HEK293 (cell line): ENCODE measurements around the gene CHID1.

Source experiments
- CTCF ChIA-PET: fragments of 350-600 bp; formaldehyde crosslinking; extraction: SDS; loops from one replicate; lab custom pipeline; 2021; ENCODE audit warnings: antibody characterized with exemption; lab: Yijun Ruan, JAX
- POLR2A ChIA-PET: fragments of 300-600 bp; formaldehyde crosslinking; extraction: SDS; loops from one replicate; lab custom pipeline; 2020; ENCODE audit warnings: antibody characterized with exemption, inconsistent platforms; lab: Yijun Ruan, JAX
- H3K27ac ChIP-seq: fragments of 200-500 bp; sonication (Bioruptor generic); 2 replicates; pipeline ENCODE4 v1.5.1; 2014; ENCODE audit warnings: low read depth, low read length, control low read depth, inconsistent platforms; ENCODE audit errors: extremely low read depth
- H3K36me3 ChIP-seq, 2 experiments: fragments of 200-500 bp in 1 of 2; sonication (Bioruptor generic) in 1 of 2; 1 replicate in 1 of 2; 2 replicates in 1 of 2; pipeline ENCODE4 v1.5.1; 2014 to 2017; ENCODE audit warnings: inconsistent platforms in 2 of 2, low read length in 2 of 2; ENCODE audit not compliant: control insufficient read depth in 2 of 2, insufficient read depth in 1 of 2
- H3K4me1 ChIP-seq: fragments of 200-500 bp; sonication (Bioruptor generic); 2 replicates; pipeline ENCODE4 v1.5.1; 2014; ENCODE audit warnings: mild to moderate bottlenecking, low read length, inconsistent platforms; ENCODE audit not compliant: control insufficient read depth, insufficient read depth
- H3K4me3 ChIP-seq: 2 replicates; pipeline ENCODE4 v1.5.1; 2011; ENCODE audit warnings: low read depth, mild to moderate bottlenecking, control low read depth, low read length, moderate library complexity
- H3K9me3 ChIP-seq: fragments of 200-500 bp; sonication (Bioruptor generic); 2 replicates; pipeline ENCODE4 v1.5.1; 2014; ENCODE audit warnings: low read depth, low read length, inconsistent platforms; ENCODE audit not compliant: control insufficient read depth, insufficient read depth
- KLF10 ChIP-seq: fragments of 450-650 bp; IDR thresholded peaks from 2 replicates; pipeline ENCODE4 v1.5.1; 2018; ENCODE audit warnings: missing biosample characterization, mild to moderate bottlenecking, missing genetic modification characterization
- KLF7 ChIP-seq: fragments of 450-650 bp; formaldehyde crosslinking; IDR thresholded peaks from 2 replicates; pipeline ENCODE4 v1.5.1; 2016; ENCODE audit warnings: missing biosample characterization, missing genetic modification characterization, borderline replicate concordance
- MEIS1 ChIP-seq: sonication (generic); formaldehyde crosslinking; IDR thresholded peaks from 2 replicates; pipeline ENCODE4 v1.8.1; 2022; ENCODE audit warnings: missing genetic modification reagents, mild to moderate bottlenecking, borderline replicate concordance
- TCF7L2 ChIP-seq: IDR thresholded peaks from 2 replicates; pipeline ENCODE4 v1.6.1; 2011; ENCODE audit warnings: low read depth, mild to moderate bottlenecking, inconsistent platforms, low read length, moderate library complexity, borderline replicate concordance
- YY2 ChIP-seq: fragments of 450-650 bp; formaldehyde crosslinking; IDR thresholded peaks from 2 replicates; pipeline ENCODE4 v1.5.1; 2016; ENCODE audit warnings: missing biosample characterization, missing genetic modification characterization
- ZNF10 ChIP-seq: fragments of 450-650 bp; formaldehyde crosslinking; IDR thresholded peaks from 2 replicates; pipeline ENCODE4 v1.5.1; 2017; ENCODE audit warnings: missing biosample characterization, missing genetic modification characterization
- ZNF155 ChIP-seq: fragments of 450-650 bp; formaldehyde crosslinking; IDR thresholded peaks from 2 replicates; pipeline ENCODE4 v1.5.1; 2016; ENCODE audit warnings: missing biosample characterization, missing genetic modification characterization
- ZNF214 ChIP-seq: fragments of 450-650 bp; formaldehyde crosslinking; IDR thresholded peaks from 2 replicates; pipeline ENCODE4 v1.5.1; 2017; ENCODE audit warnings: missing biosample characterization, mild to moderate bottlenecking, missing genetic modification characterization, borderline replicate concordance
- ZNF223 ChIP-seq: fragments of 450-650 bp; formaldehyde crosslinking; IDR thresholded peaks from 2 replicates; pipeline ENCODE4 v1.5.1; 2016; ENCODE audit warnings: missing biosample characterization, missing genetic modification characterization
- ZNF26 ChIP-seq: fragments of 450-650 bp; formaldehyde crosslinking; IDR thresholded peaks from 2 replicates; pipeline ENCODE4 v1.5.1; 2016; ENCODE audit warnings: missing biosample characterization, missing genetic modification characterization
- ZNF350 ChIP-seq: fragments of 450-650 bp; formaldehyde crosslinking; IDR thresholded peaks from 2 replicates; pipeline ENCODE4 v1.5.0; 2017; ENCODE audit warnings: missing biosample characterization, mild to moderate bottlenecking, missing genetic modification characterization
- ZNF366 ChIP-seq: fragments of 450-650 bp; formaldehyde crosslinking; conservative IDR thresholded peaks from 2 replicates; pipeline ENCODE4 v1.5.1; 2016; ENCODE audit warnings: missing biosample characterization, missing genetic modification characterization
- ZNF416 ChIP-seq: fragments of 450-650 bp; formaldehyde crosslinking; IDR thresholded peaks from 2 replicates; pipeline ENCODE4 v1.5.1; 2016; ENCODE audit warnings: missing biosample characterization, missing genetic modification characterization
- ZNF433 ChIP-seq: fragments of 450-650 bp; formaldehyde crosslinking; IDR thresholded peaks from 2 replicates; pipeline ENCODE4 v1.5.1; 2016; ENCODE audit warnings: missing biosample characterization, missing genetic modification characterization, low read depth
- ZNF600 ChIP-seq: fragments of 450-650 bp; formaldehyde crosslinking; IDR thresholded peaks from 2 replicates; pipeline ENCODE4 v1.5.1; 2016; ENCODE audit warnings: missing biosample characterization, missing genetic modification characterization
- ZNF701 ChIP-seq: fragments of 450-650 bp; formaldehyde crosslinking; IDR thresholded peaks from 2 replicates; pipeline ENCODE4 v1.5.1; 2016; ENCODE audit warnings: missing biosample characterization, missing genetic modification characterization
- ZNF830 ChIP-seq: fragments of 450-650 bp; IDR thresholded peaks from 2 replicates; pipeline ENCODE4 v1.5.0; 2018; ENCODE audit warnings: missing biosample characterization, missing genetic modification characterization, low read depth, mild to moderate bottlenecking, moderate library complexity
- TF ChIP-seq, protein P1 (sequence below): fragments of 450-650 bp; formaldehyde crosslinking; IDR thresholded peaks from 2 replicates; pipeline ENCODE4 v1.5.1; 2016; ENCODE audit warnings: missing biosample characterization, missing genetic modification characterization
- TF ChIP-seq, protein P2 (sequence below): fragments of 450-650 bp; formaldehyde crosslinking; IDR thresholded peaks from 2 replicates; pipeline ENCODE4 v1.5.1; 2016; ENCODE audit warnings: missing biosample characterization, missing genetic modification characterization

Gene CHID1

DNA sequence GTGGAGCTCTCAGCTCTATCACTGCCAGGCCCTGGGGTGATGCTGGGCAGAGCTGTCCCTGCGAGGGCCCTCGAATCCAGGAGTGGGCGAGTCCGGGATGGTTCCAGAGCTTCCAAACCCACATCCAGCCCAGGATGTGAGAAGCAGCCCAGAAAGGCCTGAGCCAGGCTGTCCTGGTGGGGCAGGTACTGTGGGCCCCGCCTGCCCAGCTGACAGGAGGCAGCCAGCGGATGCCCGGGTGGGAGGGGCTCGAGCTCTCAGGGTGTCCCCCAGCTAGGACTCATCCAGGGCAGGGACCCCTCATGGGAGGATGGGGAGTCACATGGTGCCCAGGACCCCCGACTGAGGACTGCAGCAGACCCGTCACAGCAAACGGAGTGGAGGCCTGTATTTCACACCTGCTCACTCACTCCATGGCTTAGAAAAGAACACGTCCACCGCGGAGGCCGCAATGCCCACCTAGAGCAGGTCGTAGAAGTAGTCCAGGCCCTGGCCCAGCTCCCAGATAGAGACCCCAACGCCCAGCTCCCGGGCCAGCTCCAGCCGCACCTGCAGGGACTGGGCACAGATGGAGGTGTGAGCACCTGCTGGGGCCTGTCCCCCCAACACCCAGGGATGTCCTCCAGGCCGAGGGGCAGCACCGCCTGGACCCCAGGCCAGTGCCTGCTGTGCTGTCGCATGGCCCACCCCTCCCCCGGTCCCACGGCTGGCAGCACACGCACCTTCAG is 41.0 kb downstream of the CHID1 start:
- Histone ChIP-seq H3K4me3 (no peak overlapping the region), H3K9me3 (no peaks in the 10 kb centered on the region), H3K36me3 (peaks cover 0 to 40% of the 10 kb centered on the region in 2 experiments; a peak in 1 of 3 replicates), H3K4me1 (no peaks in the 10 kb centered on the region), H3K27ac (no peak overlapping the region)
- TF ChIP-seq KLF7 (tag by site-specific recombination) (no peak), ZNF350 (tag by site-specific recombination) (no peak), ZNF10 (tag by site-specific recombination) (no peak)
- TF ChIP-seq, protein P1, sequence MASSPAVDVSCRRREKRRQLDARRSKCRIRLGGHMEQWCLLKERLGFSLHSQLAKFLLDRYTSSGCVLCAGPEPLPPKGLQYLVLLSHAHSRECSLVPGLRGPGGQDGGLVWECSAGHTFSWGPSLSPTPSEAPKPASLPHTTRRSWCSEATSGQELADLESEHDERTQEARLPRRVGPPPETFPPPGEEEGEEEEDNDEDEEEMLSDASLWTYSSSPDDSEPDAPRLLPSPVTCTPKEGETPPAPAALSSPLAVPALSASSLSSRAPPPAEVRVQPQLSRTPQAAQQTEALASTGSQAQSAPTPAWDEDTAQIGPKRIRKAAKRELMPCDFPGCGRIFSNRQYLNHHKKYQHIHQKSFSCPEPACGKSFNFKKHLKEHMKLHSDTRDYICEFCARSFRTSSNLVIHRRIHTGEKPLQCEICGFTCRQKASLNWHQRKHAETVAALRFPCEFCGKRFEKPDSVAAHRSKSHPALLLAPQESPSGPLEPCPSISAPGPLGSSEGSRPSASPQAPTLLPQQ (tag by site-specific recombination): peak; percentile 76; the same call in 1 of the 2 replicates
- ChIA-PET POLR2A (interaction anchor here (0.6 kb wide), 1 partner anchor 531 kb away, joined by 3 read pairs; no protein-coding TSS in a partner anchor), CTCF (no interaction called here)

DNA sequence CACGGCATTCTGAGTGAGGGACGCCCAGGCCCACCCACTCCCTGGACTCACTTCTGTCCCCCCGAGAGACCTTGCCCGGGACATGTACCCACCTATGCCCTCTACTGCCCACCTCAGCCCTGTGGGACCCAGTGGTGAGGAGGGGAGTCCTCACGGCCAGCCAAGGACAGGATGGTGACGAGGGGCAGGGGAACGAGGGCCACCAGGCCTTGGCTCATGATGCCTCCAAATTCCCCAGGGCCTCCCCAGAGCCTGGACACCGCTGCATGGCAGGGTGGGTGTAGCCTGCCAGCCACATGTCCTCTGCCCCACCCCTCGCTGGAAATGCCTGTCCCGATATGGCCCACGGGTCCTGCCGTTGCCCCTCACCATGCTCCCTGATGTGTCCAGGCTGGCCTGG is 41.8 kb downstream of the CHID1 start:
- Histone ChIP-seq H3K36me3 (peaks cover 0 to 37% of the 10 kb centered on the region in 2 experiments; a peak in 1 of 3 replicates), H3K4me1 (no peaks in the 10 kb centered on the region), H3K27ac (no peak overlapping the region), H3K4me3 (no peak overlapping the region), H3K9me3 (no peaks in the 10 kb centered on the region)
- CTCF ChIA-PET: interaction anchor here (0.6 to 1.1 kb wide), 2 partner anchors 29 to 782 kb away, joined by 3 read pairs; no protein-coding TSS in a partner anchor
- TF ChIP-seq, protein P2, sequence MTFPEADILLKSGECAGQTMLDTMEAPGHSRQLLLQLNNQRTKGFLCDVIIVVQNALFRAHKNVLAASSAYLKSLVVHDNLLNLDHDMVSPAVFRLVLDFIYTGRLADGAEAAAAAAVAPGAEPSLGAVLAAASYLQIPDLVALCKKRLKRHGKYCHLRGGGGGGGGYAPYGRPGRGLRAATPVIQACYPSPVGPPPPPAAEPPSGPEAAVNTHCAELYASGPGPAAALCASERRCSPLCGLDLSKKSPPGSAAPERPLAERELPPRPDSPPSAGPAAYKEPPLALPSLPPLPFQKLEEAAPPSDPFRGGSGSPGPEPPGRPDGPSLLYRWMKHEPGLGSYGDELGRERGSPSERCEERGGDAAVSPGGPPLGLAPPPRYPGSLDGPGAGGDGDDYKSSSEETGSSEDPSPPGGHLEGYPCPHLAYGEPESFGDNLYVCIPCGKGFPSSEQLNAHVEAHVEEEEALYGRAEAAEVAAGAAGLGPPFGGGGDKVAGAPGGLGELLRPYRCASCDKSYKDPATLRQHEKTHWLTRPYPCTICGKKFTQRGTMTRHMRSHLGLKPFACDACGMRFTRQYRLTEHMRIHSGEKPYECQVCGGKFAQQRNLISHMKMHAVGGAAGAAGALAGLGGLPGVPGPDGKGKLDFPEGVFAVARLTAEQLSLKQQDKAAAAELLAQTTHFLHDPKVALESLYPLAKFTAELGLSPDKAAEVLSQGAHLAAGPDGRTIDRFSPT (tag by site-specific recombination): peak; percentile 45
- no peak for TF ChIP-seq TCF7L2
- POLR2A ChIA-PET: no interaction called here

DNA sequence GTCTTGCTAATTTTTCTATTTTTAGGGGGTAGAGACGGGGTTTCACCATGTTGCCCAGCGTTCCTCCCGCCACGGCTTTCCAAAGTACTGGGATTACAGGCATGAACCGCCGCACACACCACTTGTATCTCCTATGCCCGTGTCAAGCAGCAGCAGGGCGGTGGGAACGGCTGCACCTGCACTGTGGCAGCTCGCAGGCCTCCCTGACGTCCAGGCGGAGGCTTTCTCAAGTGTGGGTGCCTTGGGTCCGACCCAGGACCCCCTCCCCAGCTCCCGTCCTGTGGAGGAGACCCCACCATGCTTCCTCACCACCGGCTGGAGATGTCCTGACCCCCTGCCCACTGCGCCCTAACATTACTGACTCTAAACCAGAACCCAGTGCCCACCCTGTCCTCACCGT is 42.2 kb downstream of the CHID1 start:
- ChIA-PET POLR2A (no interaction called here), CTCF (interaction anchor here (0.6 to 1.1 kb wide), 2 partner anchors 30 to 782 kb away, joined by 3 read pairs; no protein-coding TSS in a partner anchor)
- TF ChIP-seq ZNF366 (tag by site-specific recombination) (no peak), ZNF600 (tag by site-specific recombination) (no peak), KLF10 (tag by site-specific recombination) (no peak), MEIS1 (CRISPR knock-in tag) (no peak), ZNF155 (tag by site-specific recombination) (no peak), ZNF433 (tag by site-specific recombination) (no peak), YY2 (tag by site-specific recombination) (no peak), ZNF416 (tag by site-specific recombination) (no peak), ZNF26 (tag by site-specific recombination) (no peak), ZNF223 (tag by site-specific recombination) (no peak), ZNF214 (no peak), ZNF701 (tag by site-specific recombination) (no peak), ZNF830 (tag by site-specific recombination) (no peak)
- Histone ChIP-seq H3K27ac (no peak overlapping the region), H3K4me1 (no peaks in the 10 kb centered on the region), H3K4me3 (no peak overlapping the region), H3K9me3 (no peaks in the 10 kb centered on the region), H3K36me3 (peaks cover 0 to 37% of the 10 kb centered on the region in 2 experiments; a peak in 1 of 3 replicates)
